Spleen (tissue), 7 donors: ENCODE results near the gene IFI35.

Experiments used
- CTCF ChIP-seq, 11 experiments: fragments of 200-600 bp in 7 of 11; fragments of 450-650 bp in 4 of 11; sonication (generic) in 4 of 11; IDR thresholded peaks in 8 of 11; conservative IDR thresholded peaks in 3 of 11; 1 replicate in 7 of 11; 2 replicates in 4 of 11; pipeline versions ENCODE4 v1.4.0 to v1.8.0; 2016 to 2021; ENCODE audit warnings: antibody characterized with exemption in 11 of 11, inconsistent platforms in 4 of 11, mild to moderate bottlenecking in 1 of 11
- POLR2A ChIP-seq, 3 donors: fragments of 450-650 bp; IDR thresholded peaks; one replicate each; pipeline ENCODE4 v1.5.1; 2017; ENCODE audit warnings: antibody characterized with exemption in 3 of 3, mild to moderate bottlenecking in 1 of 3
- POLR2AphosphoS5 ChIP-seq, 3 donors: sonication (generic); formaldehyde crosslinking; IDR thresholded peaks; one replicate each; pipeline ENCODE4 v1.5.1; 2017; ENCODE audit warnings: antibody characterized with exemption in 3 of 3
- donor health status: DM: no; HTN: no; CAD: no; lungs with moderate emphysema.
- donor health status: DM: no; HTN: no; CAD: no.
- donor health status: DM: no; HTN: no; CAD: no.

GRCh38 chr17:42997984-42998938, 8.3 kb upstream of the IFI35 start, which contains the start of gene RPL27:
- TF ChIP-seq CTCF (IDR thresholded peaks at IDR 0.05 in 8 of 11, conservative IDR thresholded peaks at IDR 0.05 in 3 of 11) (peak; percentile 93 to 100 (median 99)), POLR2A (IDR thresholded peaks at IDR 0.05) (peak in 1 of 3 donors; percentile 23), POLR2AphosphoS5 (IDR thresholded peaks at IDR 0.05) (peak; percentile 95 to 98 (median 95))
